ENCODE measurements around the gene BCL7A.

BCL7A gene

GRCh38 chr12:122076743-122077495 lies 55.2 kb downstream of the BCL7A start:
- no peak for DNase-seq (ENCODE audit: low read depth in 1 of 2, low spot score in 1 of 2)

- DNase-seq (ENCODE audit: low read depth in 1 of 2, low spot score in 1 of 2), result peak; percentile 76 to 81
Observed at GRCh38 chr12:122078141-122079032, 56.7 kb downstream of the BCL7A start, which contains the start of gene MLXIP. Gene MLXIP, plus strand, starts transcription at chr12:122078756. Its CDS starts 98 bp downstream, at chr12:122078854.

GRCh38 chr12:122079033-122079531 lies 57.4 kb downstream of the BCL7A start:
- DNase-seq (ENCODE audit: low read depth in 1 of 2, low spot score in 1 of 2), result peak in 1 of 2 donors; percentile 7

DNA sequence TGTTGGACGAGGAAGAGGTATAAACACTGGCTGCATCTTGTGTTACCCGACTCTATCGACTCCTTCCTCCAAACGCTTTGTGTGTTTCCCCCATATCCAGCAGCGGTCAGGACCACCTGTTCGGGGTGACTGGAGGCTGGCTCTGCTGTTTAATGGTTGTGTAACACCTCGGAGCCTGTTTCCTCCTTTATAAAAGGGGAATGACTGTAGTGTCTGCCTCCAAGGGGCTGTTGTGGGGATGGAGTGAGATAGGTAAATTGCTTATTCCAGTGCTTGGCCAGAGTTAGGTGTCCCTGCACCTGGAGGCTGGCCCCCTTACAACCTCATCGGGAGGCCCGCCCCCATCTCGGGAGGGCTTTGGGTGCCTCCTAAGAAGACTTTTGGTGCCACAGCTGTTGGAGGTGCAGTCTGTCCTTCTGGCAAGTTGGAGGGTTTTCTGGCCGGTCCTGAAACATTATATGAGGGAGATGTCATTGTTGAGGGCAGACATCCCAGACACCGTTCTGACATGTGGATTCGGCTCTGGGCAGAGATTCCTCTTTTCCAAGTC lies 57.9 kb downstream of the BCL7A start:
- DNase-seq (ENCODE audit: low read depth in 1 of 2, low spot score in 1 of 2), result no peak

- DNase-seq (ENCODE audit: low read depth in 1 of 2, low spot score in 1 of 2), result no peak
Observed at GRCh38 chr12:122080149-122081082, 58.7 kb downstream of the BCL7A start.

- DNase-seq (ENCODE audit: low read depth in 1 of 2, low spot score in 1 of 2), result no peak
Observed at GRCh38 chr12:122081083-122081696, 59.5 kb downstream of the BCL7A start.

DNA sequence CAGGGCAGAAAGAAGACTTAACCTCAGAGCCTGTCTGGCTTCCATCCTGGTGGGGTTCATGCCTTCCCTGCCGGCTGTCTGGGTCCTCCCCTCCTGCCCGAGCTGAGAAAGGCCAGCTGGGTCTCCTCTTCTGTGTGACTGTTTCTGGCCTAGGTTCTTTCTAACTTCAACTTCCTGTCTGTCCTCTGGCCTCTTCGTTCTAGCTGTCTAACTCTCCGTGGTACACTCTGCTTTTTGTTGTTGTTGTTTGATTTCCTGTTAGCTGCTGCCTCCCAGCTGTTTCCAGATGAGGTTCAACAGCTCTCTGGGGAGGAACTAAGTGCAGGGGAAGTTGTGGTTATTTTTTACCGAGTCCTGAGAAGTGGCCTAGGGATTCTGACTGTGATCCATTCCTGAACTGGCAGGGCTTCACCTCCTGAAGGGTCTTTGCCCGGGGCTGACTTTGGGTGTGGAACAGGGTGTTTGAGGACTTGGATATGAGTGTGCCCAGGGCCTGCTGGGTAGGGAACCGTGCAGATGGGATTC lies 60.1 kb downstream of the BCL7A start:
- no peak for DNase-seq (ENCODE audit: low read depth in 1 of 2, low spot score in 1 of 2)

- no peak for DNase-seq (ENCODE audit: low read depth in 1 of 2, low spot score in 1 of 2)
Observed at GRCh38 chr12:122082621-122083356, 61.1 kb downstream of the BCL7A start.

- DNase-seq (ENCODE audit: low read depth in 1 of 2, low spot score in 1 of 2), result no peak
Observed at GRCh38 chr12:122084857-122085405, 63.2 kb downstream of the BCL7A start.

GRCh38 chr12:122085591-122085990 lies 63.9 kb downstream of the BCL7A start:
- DNase-seq (ENCODE audit: low read depth in 1 of 2, low spot score in 1 of 2), result no peak

DNA sequence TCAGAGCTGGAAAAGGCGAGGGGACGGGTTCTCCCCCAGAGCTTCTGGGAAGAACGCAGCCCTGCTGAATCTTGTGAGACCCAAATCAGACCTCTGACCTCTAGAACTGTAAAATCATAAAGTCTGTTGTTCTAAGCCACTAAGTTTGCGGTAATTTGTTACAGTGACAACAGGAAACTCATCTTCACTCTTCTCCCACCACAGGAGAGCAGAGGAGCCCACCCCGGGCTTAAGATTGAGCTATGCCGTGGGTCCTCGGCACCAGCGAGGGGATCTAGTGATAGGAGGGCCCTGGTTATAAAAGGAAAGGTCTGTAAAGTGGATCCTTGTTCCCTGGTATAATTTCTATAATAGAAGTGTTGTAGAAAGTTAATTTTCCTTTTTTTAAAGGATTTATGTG lies 64.4 kb downstream of the BCL7A start:
- no peak for DNase-seq (ENCODE audit: low read depth in 1 of 2, low spot score in 1 of 2)

GRCh38 chr12:122086641-122087285 lies 65.1 kb downstream of the BCL7A start:
- DNase-seq (ENCODE audit: low read depth in 1 of 2, low spot score in 1 of 2), result no peak

- no peak for DNase-seq (ENCODE audit: low read depth in 1 of 2, low spot score in 1 of 2)
Observed at GRCh38 chr12:122087431-122088178, 65.9 kb downstream of the BCL7A start.

DNA sequence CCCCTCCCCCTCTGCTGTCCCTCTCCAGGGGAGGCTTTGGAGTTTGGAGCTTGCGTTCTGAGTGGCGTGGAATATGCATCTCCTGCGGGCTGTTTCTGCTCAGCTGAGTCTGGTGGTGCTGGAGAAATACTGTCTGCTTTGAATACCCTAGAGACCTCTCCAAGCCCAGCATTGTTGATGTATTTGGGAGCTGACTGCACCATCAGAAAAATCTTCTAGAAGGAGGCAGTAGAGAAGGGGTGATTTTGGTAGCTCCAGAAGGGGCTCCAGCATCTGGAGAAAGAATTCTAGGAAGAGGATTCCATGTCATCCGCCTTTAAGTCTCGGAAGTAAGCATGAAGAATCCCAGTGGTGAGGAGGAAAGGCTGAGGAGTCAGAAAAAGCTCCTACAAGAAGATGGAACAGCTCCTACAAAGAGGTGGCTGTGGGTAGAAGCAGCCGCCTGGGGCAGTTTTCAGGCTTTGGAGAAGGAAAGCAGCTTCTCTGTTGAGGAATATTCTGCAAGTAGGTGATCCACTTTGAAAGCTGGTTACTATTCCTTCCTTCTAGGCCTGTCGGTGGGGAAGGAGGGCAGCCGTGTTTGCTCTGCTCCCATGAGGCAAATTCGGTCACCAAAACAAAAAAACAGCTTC lies 66.6 kb downstream of the BCL7A start:
- no peak for DNase-seq (ENCODE audit: low read depth in 1 of 2, low spot score in 1 of 2)

DNA sequence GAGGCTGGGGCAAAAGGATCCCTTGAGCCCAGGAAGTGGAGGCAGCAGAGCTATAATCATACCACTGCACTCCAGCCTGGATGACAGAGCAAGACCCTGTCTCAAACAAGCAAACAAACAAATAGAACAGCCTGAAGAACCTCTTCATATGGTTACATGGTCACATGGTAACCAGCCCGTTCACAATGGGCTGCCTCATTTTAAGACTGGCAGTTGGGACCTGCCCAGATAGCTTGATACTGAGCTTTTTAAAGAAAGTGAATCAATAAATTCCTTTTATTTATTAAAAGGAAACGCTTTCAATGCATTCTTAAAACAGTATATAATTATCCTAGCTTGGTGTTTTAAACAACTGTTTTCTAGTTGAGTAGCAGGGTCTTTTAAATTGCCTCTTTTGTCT lies 67.4 kb downstream of the BCL7A start:
- DNase-seq (ENCODE audit: low read depth in 1 of 2, low spot score in 1 of 2), result no peak

- DNase-seq (ENCODE audit: low read depth in 1 of 2, low spot score in 1 of 2), result no peak
Observed at GRCh38 chr12:122090759-122091515, 69.3 kb downstream of the BCL7A start.
